Calu3 (cell line): ENCODE data around the gene LINC01488. TPM values are rescaled to one million over a fixed set of nuclear protein-coding genes. Genes with fewer than 3 reads are reported as not detected.

ENCODE experiments used
- BruUV-seq: library from RNA; stranded (reverse); fragments of 400-500 nt; replicated peaks from 2 replicates; lab custom pipeline; 2021; lab: Mats Ljungman, UMichigan
- CTCF ChIA-PET: fragments of 300-600 bp; sonication (Branson Sonifier 250); formaldehyde crosslinking; loops from one replicate; lab custom pipeline; 2022; ENCODE audit warnings: antibody characterized with exemption; lab: Charles Lee
- DNase-seq: peaks from one replicate; pipeline ENCODE4 v3.0.0; 2022
- H3K27ac Mint-ChIP-seq: one replicate; pipeline ENCODE4 v1.8.0; 2022; ENCODE audit warnings: mixed read lengths; ENCODE audit not compliant: unreplicated experiment
- H3K27me3 Mint-ChIP-seq: one replicate; pipeline ENCODE4 v1.8.0; 2022; ENCODE audit warnings: mixed read lengths; ENCODE audit not compliant: unreplicated experiment
- H3K36me3 Mint-ChIP-seq: one replicate; pipeline ENCODE4 v1.8.0; 2022; ENCODE audit warnings: mild to moderate bottlenecking, moderate library complexity, mixed read lengths; ENCODE audit not compliant: insufficient read depth, unreplicated experiment
- H3K4me1 Mint-ChIP-seq: one replicate; pipeline ENCODE4 v1.8.0; 2022; ENCODE audit warnings: mild to moderate bottlenecking, low read depth, mixed read lengths; ENCODE audit not compliant: unreplicated experiment
- H3K4me3 Mint-ChIP-seq: one replicate; pipeline ENCODE4 v1.8.0; 2022; ENCODE audit warnings: mild to moderate bottlenecking, low read depth, moderate library complexity, mixed read lengths; ENCODE audit not compliant: unreplicated experiment
- H3K9me3 Mint-ChIP-seq: one replicate; pipeline ENCODE4 v1.8.0; 2022; ENCODE audit warnings: low read depth, mixed read lengths; ENCODE audit not compliant: unreplicated experiment
- intact Hi-C: fragments of 100-400 bp; cut with micrococcal nuclease; formaldehyde crosslinking; loops from one replicate; pipeline ENCODE4 v1.10.0; 2022; ENCODE audit not compliant: unreplicated experiment
- total RNA-seq: library from RNA; stranded (reverse); gene quantifications from 2 replicates; pipeline ENCODE4 v1.2.3, GENCODE V29; 2022
- TF ChIP-seq, protein P1 (sequence below): fragments of 200-600 bp; IDR thresholded peaks from one replicate; pipeline ENCODE4 v1.8.0; 2022; ENCODE audit warnings: antibody characterized with exemption; ENCODE audit not compliant: unreplicated experiment

The LINC01488 gene
- total RNA-seq, 1 experiment from 2014 or later, result not detected

DNA sequence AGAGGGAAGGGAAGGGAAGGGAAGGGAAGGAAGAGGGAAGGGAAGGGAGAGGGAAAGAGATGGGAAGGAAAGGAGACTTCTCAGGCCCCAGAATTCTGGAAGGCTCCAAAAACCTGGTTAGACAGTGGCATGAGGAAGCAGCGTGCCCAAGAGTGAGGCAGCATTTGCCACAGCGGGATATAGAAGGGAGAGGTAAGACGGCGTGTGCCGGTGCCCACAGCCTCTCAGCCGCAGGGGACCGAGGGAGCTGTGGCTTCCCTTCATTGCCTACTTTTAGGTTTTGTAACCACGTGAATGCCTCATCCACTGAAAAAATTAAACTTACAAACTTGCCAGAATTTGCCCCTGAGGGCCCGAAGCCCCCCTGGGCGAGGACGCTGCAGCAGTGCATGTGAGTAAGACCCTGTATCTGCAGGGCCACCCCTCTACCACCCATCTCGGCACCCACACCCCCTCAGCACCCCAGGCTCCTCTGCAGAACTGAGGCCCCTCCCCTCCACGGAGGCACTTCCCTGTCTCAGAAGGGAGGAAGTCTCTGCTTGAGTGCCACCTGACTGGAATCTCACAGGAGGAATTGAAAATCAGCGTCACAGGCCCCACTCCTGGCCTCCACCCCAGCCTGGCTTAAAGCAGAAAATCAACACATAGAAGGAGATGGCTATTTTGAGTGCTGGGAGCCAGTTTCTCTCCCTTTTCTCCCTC is 58.1 kb downstream of the LINC01488 start:
- no peak for DNase-seq
- no TSS peak for BruUV-seq
- CTCF ChIA-PET, result no interaction called here
- Mint-ChIP-seq H3K27ac (no peak overlapping the region), H3K36me3 (no peaks in the 10 kb centered on the region), H3K27me3 (no peaks in the 10 kb centered on the region), H3K9me3 (no peaks in the 10 kb centered on the region), H3K4me1 (peaks cover 22% of the 10 kb centered on the region), H3K4me3 (no peak overlapping the region)
- intact Hi-C loops, result no loop called here
- TF ChIP-seq, protein P1, sequence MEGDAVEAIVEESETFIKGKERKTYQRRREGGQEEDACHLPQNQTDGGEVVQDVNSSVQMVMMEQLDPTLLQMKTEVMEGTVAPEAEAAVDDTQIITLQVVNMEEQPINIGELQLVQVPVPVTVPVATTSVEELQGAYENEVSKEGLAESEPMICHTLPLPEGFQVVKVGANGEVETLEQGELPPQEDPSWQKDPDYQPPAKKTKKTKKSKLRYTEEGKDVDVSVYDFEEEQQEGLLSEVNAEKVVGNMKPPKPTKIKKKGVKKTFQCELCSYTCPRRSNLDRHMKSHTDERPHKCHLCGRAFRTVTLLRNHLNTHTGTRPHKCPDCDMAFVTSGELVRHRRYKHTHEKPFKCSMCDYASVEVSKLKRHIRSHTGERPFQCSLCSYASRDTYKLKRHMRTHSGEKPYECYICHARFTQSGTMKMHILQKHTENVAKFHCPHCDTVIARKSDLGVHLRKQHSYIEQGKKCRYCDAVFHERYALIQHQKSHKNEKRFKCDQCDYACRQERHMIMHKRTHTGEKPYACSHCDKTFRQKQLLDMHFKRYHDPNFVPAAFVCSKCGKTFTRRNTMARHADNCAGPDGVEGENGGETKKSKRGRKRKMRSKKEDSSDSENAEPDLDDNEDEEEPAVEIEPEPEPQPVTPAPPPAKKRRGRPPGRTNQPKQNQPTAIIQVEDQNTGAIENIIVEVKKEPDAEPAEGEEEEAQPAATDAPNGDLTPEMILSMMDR, result no peak

DNA sequence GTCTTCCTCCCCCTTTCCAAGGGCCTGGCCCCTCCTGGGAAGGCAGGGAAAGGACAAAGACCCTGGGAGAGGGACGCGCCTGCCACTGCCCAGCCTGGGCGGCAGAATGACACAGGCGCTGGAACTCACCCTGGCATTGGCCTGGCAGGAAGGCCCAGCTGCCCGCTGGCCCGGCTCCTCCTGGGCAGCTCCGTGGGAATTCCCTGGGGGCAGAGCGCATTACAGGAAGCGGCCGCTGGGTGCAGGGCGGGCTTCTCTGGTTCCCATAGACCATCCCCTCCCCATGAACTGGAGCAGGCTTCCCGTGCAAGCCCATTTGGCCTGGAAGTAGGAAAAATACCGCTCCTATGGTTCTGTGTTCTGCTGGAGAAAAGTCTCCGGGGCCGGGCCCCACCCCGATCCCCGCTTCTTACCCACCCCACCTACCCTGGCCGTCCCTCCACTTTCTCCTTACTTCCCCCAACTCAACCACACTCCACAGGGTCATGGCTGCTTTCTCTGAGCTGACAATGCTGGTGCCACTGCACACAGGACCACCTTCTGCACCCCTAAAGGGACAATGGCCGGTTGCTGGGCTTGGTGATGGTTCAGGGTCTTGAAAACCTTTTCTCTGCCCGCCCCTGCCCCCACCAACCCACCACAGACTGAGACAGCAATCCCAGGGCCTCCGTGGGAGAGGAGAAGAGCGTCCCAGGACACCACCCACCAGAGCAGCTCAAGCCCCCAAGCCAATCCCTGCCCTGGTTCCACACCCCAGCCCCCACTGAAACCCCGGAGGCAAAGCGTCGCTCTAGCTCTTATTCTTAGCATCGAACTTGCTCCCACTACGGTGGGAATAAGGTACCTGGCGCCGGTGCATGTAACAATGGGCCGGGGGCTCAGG is 58.9 kb downstream of the LINC01488 start:
- no peak for DNase-seq
- TF ChIP-seq, protein P1, result no peak
- Mint-ChIP-seq H3K36me3 (no peaks in the 10 kb centered on the region), H3K4me1 (peaks cover 22% of the 10 kb centered on the region), H3K27me3 (peaks cover 7% of the 10 kb centered on the region), H3K4me3 (no peak overlapping the region), H3K27ac (no peak overlapping the region), H3K9me3 (no peaks in the 10 kb centered on the region)
- BruUV-seq, result no TSS peak
- intact Hi-C loops, result no loop called here
- CTCF ChIA-PET, result interaction anchor here (0.7 kb wide), 1 partner anchor 196 kb away, joined by 15 read pairs; no protein-coding TSS in a partner anchor

- H3K27ac Mint-ChIP-seq, result no peak overlapping the region
- intact Hi-C loops, result no loop called here
- CTCF ChIA-PET, result interaction anchor here (0.7 kb wide), 1 partner anchor 197 kb away, joined by 15 read pairs; no protein-coding TSS in a partner anchor
- H3K4me1 Mint-ChIP-seq, result peaks cover 22% of the 10 kb centered on the region
- no TSS peak for BruUV-seq
- H3K27me3 Mint-ChIP-seq, result peaks cover 13% of the 10 kb centered on the region
- no peaks in the 10 kb centered on the region for H3K36me3 Mint-ChIP-seq
- no peaks in the 10 kb centered on the region for H3K9me3 Mint-ChIP-seq
- H3K4me3 Mint-ChIP-seq, result no peak overlapping the region
- no peak for DNase-seq
- TF ChIP-seq, protein P1, result no peak
Measured at GRCh38 chr11:69541001-69541285, 59.5 kb downstream of the LINC01488 start.

DNA sequence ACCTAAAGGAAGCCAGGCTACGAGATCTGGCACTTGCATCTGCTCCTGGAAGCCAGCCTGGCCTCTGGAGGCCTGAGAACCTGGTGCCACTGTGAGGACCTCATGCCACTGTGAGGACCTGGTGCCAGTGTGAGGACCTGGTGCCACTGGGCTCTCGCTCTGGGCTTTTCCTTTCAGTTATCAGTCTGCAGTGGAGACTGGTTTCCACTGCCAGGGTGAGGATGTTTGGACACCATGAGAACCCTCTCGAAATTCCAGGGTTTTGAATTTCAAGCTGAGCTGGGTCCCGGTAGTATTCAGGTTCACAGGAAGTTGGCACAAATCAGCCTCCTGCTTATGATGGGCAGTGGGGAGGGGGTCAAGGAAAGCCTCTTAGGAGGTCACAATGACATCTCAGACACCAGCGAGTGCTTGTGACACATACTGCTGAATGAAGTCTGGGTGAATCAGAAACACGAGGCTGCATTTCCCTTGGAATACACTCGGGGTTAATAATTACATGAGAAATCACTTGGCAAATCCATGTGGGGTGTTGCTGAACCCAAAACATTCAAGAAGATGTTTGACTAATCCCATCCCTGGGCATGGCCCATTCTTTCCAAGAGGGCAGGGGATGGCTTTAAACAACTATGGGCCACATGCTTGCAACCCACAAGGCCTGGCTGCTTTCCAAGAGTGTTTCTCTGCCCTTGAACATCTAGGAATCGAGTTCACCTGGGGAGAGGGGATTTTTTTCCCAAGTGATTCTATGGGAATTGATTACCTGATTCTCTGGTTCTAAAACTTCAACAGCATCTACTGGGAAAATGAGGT is 60.2 kb downstream of the LINC01488 start:
- Mint-ChIP-seq H3K36me3 (no peaks in the 10 kb centered on the region), H3K4me3 (no peak overlapping the region), H3K27me3 (peaks cover 21% of the 10 kb centered on the region), H3K27ac (no peak overlapping the region), H3K4me1 (peaks cover 22% of the 10 kb centered on the region), H3K9me3 (no peaks in the 10 kb centered on the region)
- CTCF ChIA-PET, result no interaction called here
- intact Hi-C loops, result no loop called here
- TF ChIP-seq, protein P1, result no peak
- no TSS peak for BruUV-seq
- DNase-seq, result peak; percentile 23
